ENCODE measurements around the gene NUDT9. TPM values are rescaled to one million over a fixed set of nuclear protein-coding genes. Genes with fewer than 3 reads are reported as not detected.
A peak's percentile ranks its signal among the peaks of the same experiment; 100 is the strongest.

Gene NUDT9
- total RNA-seq, 1 experiment from 2014 or later = 25.4 TPM

DNA sequence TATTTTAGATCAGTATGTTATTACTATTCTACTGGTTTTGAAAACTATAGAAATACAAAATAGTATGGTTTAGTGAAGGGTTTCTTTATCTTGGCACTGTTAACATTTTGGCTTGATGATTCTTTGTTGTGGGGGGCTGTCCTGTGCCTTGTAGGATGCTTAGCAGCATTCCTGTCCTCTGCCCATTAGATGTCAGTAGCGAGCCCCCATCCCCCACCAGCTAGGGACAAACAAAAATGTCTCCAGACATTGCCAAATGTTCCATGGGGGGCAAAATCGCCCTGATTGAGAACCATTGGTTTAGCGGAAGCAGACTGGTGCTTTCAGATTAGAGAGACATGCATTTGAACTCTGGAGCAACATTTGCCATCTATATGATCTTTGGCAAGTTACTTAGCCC lies 83.5 kb downstream of the NUDT9 start:
- Mint-ChIP-seq H3K27me3 (ENCODE audit: low read depth) (no peaks in the 10 kb centered on the region), H3K4me1 (peaks cover 7% of the 10 kb centered on the region), H3K4me3 (no peak overlapping the region), H3K36me3 (no peaks in the 10 kb centered on the region), H3K27ac (no peak overlapping the region), H3K9me3 (no peaks in the 10 kb centered on the region)
- peak; percentile 86 for ATAC-seq
- ChIA-PET CTCF (interaction anchor here (0.7 to 1.0 kb wide), 4 partner anchors 8 to 15 kb away, joined by 3 to 4 read pairs (median 3); no protein-coding TSS in a partner anchor), POLR2A (no interaction called here)
- TF ChIP-seq, protein P1, sequence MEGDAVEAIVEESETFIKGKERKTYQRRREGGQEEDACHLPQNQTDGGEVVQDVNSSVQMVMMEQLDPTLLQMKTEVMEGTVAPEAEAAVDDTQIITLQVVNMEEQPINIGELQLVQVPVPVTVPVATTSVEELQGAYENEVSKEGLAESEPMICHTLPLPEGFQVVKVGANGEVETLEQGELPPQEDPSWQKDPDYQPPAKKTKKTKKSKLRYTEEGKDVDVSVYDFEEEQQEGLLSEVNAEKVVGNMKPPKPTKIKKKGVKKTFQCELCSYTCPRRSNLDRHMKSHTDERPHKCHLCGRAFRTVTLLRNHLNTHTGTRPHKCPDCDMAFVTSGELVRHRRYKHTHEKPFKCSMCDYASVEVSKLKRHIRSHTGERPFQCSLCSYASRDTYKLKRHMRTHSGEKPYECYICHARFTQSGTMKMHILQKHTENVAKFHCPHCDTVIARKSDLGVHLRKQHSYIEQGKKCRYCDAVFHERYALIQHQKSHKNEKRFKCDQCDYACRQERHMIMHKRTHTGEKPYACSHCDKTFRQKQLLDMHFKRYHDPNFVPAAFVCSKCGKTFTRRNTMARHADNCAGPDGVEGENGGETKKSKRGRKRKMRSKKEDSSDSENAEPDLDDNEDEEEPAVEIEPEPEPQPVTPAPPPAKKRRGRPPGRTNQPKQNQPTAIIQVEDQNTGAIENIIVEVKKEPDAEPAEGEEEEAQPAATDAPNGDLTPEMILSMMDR (IDR thresholded peaks at IDR 0.05) = no peak
- no peak for TF ChIP-seq RELA (CRISPR knock-in tag; IDR thresholded peaks at IDR 0.05; ENCODE audit: borderline replicate concordance)
- TF ChIP-seq, protein P2, sequence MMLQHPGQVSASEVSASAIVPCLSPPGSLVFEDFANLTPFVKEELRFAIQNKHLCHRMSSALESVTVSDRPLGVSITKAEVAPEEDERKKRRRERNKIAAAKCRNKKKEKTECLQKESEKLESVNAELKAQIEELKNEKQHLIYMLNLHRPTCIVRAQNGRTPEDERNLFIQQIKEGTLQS (CRISPR knock-in tag; conservative IDR thresholded peaks at IDR 0.05) = no peak
- TF ChIP-seq, protein P3, sequence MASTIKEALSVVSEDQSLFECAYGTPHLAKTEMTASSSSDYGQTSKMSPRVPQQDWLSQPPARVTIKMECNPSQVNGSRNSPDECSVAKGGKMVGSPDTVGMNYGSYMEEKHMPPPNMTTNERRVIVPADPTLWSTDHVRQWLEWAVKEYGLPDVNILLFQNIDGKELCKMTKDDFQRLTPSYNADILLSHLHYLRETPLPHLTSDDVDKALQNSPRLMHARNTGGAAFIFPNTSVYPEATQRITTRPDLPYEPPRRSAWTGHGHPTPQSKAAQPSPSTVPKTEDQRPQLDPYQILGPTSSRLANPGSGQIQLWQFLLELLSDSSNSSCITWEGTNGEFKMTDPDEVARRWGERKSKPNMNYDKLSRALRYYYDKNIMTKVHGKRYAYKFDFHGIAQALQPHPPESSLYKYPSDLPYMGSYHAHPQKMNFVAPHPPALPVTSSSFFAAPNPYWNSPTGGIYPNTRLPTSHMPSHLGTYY (CRISPR knock-in tag; IDR thresholded peaks at IDR 0.05) = no peak
- no peak for TF ChIP-seq GRHL2 (CRISPR knock-in tag; IDR thresholded peaks at IDR 0.05; ENCODE audit: insufficient replicate concordance, severe bottlenecking)
- no peak for TF ChIP-seq JUN (CRISPR knock-in tag; IDR thresholded peaks at IDR 0.05)
- TF ChIP-seq PRRX2 (CRISPR knock-in tag; IDR thresholded peaks at IDR 0.05) = no peak
- no peak for TF ChIP-seq RORB (CRISPR knock-in tag; IDR thresholded peaks at IDR 0.05)
- no peak for TF ChIP-seq FOXK1 (CRISPR knock-in tag; IDR thresholded peaks at IDR 0.05)
- TF ChIP-seq TEAD1 (CRISPR knock-in tag; IDR thresholded peaks at IDR 0.05) = no peak
- TF ChIP-seq, protein P4, sequence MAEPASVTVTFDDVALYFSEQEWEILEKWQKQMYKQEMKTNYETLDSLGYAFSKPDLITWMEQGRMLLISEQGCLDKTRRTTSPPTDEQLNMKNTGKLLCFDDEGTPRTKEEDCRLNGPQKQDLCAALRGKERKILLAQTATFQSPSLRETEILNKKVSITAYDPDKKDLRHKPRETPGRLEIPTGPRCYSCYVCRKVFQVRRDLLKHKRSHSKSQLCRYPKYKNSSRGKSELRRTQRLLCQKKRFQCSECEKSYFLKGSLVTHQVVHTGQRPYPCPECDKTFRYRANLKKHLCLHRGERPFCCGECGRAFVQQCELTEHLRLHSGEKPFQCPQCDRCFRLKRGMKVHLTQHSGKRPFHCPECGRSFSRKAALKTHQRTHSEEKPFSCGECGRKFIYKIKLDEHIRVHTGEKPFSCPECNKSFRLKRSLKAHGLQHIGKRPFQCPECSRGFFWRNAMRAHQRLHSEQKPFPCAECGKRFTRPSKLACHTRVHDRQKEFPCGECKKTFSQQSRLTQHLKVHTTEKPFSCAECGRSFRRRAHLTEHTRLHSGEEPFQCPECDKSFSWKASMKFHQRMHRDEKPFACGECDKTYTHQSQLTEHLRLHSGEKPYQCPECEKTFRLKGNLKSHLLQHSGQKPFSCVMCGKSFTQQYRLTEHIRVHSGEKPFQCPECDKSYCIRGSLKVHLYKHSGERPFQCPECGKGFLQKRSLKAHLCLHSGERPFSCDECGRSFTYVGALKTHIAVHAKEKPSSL (CRISPR knock-in tag; conservative IDR thresholded peaks at IDR 0.05) = no peak
- DNase-seq (ENCODE audit: low spot score) = peak; percentile 36

DNA sequence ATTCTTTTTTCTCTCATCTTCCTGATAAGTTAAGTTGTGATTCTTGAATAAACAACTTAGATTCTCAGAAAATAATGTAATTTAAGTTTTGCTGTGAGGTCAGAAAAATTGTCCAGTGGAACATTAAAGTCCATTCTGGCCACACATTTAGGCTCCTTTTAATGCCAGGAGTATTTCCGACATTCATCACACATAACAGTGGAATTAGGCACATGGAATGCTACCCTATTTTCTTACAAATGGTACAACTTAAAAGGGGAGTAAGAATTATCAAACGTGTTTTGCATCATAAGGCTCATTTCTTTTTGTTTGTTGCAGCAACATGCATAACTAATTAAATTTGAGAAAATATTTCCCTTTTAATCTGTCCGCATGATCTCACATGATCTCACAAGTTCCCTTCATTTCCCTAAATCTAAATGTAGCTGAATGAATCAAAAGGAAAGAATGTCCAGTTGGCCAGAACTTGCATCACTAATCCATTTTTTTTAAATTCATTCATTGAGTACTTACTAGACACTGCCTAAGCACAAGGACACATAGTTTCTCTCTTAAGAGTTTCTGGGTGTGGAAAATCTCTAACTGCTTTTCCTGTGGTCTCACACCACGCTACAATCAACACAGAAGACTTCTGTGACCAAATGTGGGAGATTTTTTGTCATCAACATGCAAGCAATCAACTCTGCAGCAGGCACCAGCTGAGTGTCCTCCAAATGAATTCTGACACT lies 84.8 kb downstream of the NUDT9 start:
- H3K9me3 Mint-ChIP-seq = no peaks in the 10 kb centered on the region
- H3K36me3 Mint-ChIP-seq = no peaks in the 10 kb centered on the region
- H3K4me3 Mint-ChIP-seq = no peak overlapping the region
- DNase-seq (ENCODE audit: low spot score) = no peak
- TF ChIP-seq ZNF138 (CRISPR knock-in tag; conservative IDR thresholded peaks at IDR 0.05) = no peak
- CTCF ChIA-PET = no interaction called here
- ATAC-seq = no peak
- H3K27ac Mint-ChIP-seq = no peak overlapping the region
- POLR2A ChIA-PET = no interaction called here
- H3K4me1 Mint-ChIP-seq = peaks cover 16% of the 10 kb centered on the region
- no peaks in the 10 kb centered on the region for H3K27me3 Mint-ChIP-seq (ENCODE audit: low read depth)

Other genes starting within 250 kb of the NUDT9 start
- gene KLHL8, start 202.0 kb upstream of the NUDT9 start, total RNA-seq (2021) = 6.5 to 7.3 TPM (median 6.8 TPM) in 3 replicates
- 0.07 to 0.25 TPM in 2 of 3 replicates, not detected in the other for gene HSD17B13, start 99.7 kb upstream of the NUDT9 start, total RNA-seq (2021)
- 14.0 to 16.4 TPM (median 14.8 TPM) in 3 replicates for gene HSD17B11, start 31.4 kb upstream of the NUDT9 start, total RNA-seq (2021)
- gene SPARCL1, start 106.8 kb downstream of the NUDT9 start, total RNA-seq (2021) = 0.82 to 0.89 TPM (median 0.85 TPM) in 3 replicates
- not detected in 3 replicates for gene DSPP, start 186.0 kb downstream of the NUDT9 start, total RNA-seq (2021)
- 0.11 TPM in 1 of 3 replicates, not detected in the others for gene DMP1, start 227.7 kb downstream of the NUDT9 start, total RNA-seq (2021)

Data from WTC11 (cell line).